Gastroesophageal sphincter (tissue), 3 donors: ENCODE results near the gene PTPN5.

Experiments
- CTCF ChIP-seq, 4 experiments: fragments of 200-600 bp in 2 of 4; fragments of 450-650 bp in 2 of 4; sonication (generic) in 1 of 4; IDR thresholded peaks; one replicate each; pipeline ENCODE4 v1.5.1; 2017 to 2019; ENCODE audit warnings: antibody characterized with exemption in 4 of 4, mild to moderate bottlenecking in 2 of 4, moderate library complexity in 2 of 4
- POLR2A ChIP-seq, 2 donors: fragments of 450-650 bp; IDR thresholded peaks; one replicate each; pipeline ENCODE4 v1.6.1; 2017; ENCODE audit warnings: antibody characterized with exemption in 2 of 2, mild to moderate bottlenecking in 2 of 2, moderate library complexity in 1 of 2
- POLR2AphosphoS5 ChIP-seq: sonication (generic); formaldehyde crosslinking; IDR thresholded peaks from one replicate; pipeline ENCODE4 v1.6.1; 2017; ENCODE audit warnings: antibody characterized with exemption

- no peak for TF ChIP-seq CTCF (IDR thresholded peaks at IDR 0.05)
- TF ChIP-seq POLR2A (IDR thresholded peaks at IDR 0.05): no peak
- TF ChIP-seq POLR2AphosphoS5: no peak
Observed at GRCh38 chr11:18703001-18703763, 88.4 kb downstream of the PTPN5 start.
